Peyer's patch (tissue), 4 donors: ENCODE measurements around the gene SNAPIN. TPM values are rescaled to one million over a fixed set of nuclear protein-coding genes. Genes with fewer than 3 reads are reported as not detected.

Experiments
- DNase-seq, 3 donors: peaks; one replicate each; pipeline ENCODE4 v3.0.0-alpha.2; 2017 to 2019
- H3K27ac ChIP-seq, 4 donors: fragments of 200-600 bp; sonication (generic); one replicate each; pipeline ENCODE4 v1.5.1; 2016 to 2019
- H3K27me3 ChIP-seq, 2 donors: fragments of 200-600 bp; sonication (generic); one replicate each; pipeline ENCODE4 v1.5.1; 2019
- H3K36me3 ChIP-seq, 3 donors: fragments of 200-600 bp; sonication (generic); one replicate each; pipeline ENCODE4 v1.5.1; 2016 to 2019
- H3K4me1 ChIP-seq, 4 donors: fragments of 200-600 bp; sonication (generic); one replicate each; pipeline ENCODE4 v1.5.1; 2016 to 2019
- H3K4me3 ChIP-seq, 4 donors: fragments of 200-600 bp; sonication (generic); 1 replicate in 3 of 4; 2 replicates in 1 of 4; pipeline ENCODE4 v1.5.1; 2016 to 2019; ENCODE audit warnings: mild to moderate bottlenecking in 1 of 4
- H3K9me3 ChIP-seq, 4 donors: fragments of 200-600 bp; sonication (generic); one replicate each; pipeline ENCODE4 v1.5.1; 2016 to 2019; ENCODE audit warnings: mild to moderate bottlenecking in 1 of 4
- POLR2A ChIP-seq, 2 donors: fragments of 450-650 bp; IDR thresholded peaks; one replicate each; pipeline ENCODE4 v1.5.1; 2017; ENCODE audit warnings: antibody characterized with exemption in 2 of 2, mild to moderate bottlenecking in 2 of 2, moderate library complexity in 2 of 2
- total RNA-seq, 4 donors: library from RNA; depleted of rRNA; stranded (reverse); fragments of >200 nt; gene quantifications; one replicate each; pipeline ENCODE4 v1.1.0, GENCODE V29; 2016
- TF ChIP-seq, protein P1 (sequence below), 6 experiments: fragments of 450-650 bp in 4 of 6; fragments of 200-600 bp in 2 of 6; sonication (generic) in 1 of 6; IDR thresholded peaks; one replicate each; pipeline ENCODE4 v1.5.1; 2017 to 2019; ENCODE audit warnings: antibody characterized with exemption in 6 of 6, mild to moderate bottlenecking in 3 of 6, moderate library complexity in 1 of 6

The SNAPIN gene
- total RNA-seq, 4 donors from 2014 or later, result 15.4 to 29.7 (median 28.1) TPM

- Histone ChIP-seq H3K27me3 (peaks cover 0 to 11% of the 10 kb centered on the region in 2 donors), H3K27ac (no peak overlapping the region), H3K4me1 (peaks cover 3 to 11% (median 6%) of the 10 kb centered on the region in 4 donors), H3K4me3 (no peak overlapping the region), H3K9me3 (no peaks in the 10 kb centered on the region), H3K36me3 (no peaks in the 10 kb centered on the region)
- TF ChIP-seq, protein P1, sequence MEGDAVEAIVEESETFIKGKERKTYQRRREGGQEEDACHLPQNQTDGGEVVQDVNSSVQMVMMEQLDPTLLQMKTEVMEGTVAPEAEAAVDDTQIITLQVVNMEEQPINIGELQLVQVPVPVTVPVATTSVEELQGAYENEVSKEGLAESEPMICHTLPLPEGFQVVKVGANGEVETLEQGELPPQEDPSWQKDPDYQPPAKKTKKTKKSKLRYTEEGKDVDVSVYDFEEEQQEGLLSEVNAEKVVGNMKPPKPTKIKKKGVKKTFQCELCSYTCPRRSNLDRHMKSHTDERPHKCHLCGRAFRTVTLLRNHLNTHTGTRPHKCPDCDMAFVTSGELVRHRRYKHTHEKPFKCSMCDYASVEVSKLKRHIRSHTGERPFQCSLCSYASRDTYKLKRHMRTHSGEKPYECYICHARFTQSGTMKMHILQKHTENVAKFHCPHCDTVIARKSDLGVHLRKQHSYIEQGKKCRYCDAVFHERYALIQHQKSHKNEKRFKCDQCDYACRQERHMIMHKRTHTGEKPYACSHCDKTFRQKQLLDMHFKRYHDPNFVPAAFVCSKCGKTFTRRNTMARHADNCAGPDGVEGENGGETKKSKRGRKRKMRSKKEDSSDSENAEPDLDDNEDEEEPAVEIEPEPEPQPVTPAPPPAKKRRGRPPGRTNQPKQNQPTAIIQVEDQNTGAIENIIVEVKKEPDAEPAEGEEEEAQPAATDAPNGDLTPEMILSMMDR (IDR thresholded peaks at IDR 0.05), result no peak
- TF ChIP-seq POLR2A (IDR thresholded peaks at IDR 0.05), result no peak
- DNase-seq, result no peak
Observed at GRCh38 chr1:153683854-153684253, 25.4 kb downstream of the SNAPIN start.

GRCh38 chr1:153684892-153685291 is 26.4 kb downstream of the SNAPIN start:
- Histone ChIP-seq H3K4me3 (no peak overlapping the region), H3K9me3 (no peaks in the 10 kb centered on the region), H3K36me3 (no peaks in the 10 kb centered on the region), H3K4me1 (peaks cover 0 to under 1% (median 0%) of the 10 kb centered on the region in 4 donors), H3K27ac (no peak overlapping the region), H3K27me3 (peaks cover 0 to under 1% of the 10 kb centered on the region in 2 donors)
- no peak for TF ChIP-seq POLR2A (IDR thresholded peaks at IDR 0.05)
- TF ChIP-seq, protein P1 (IDR thresholded peaks at IDR 0.05), result no peak
- no peak for DNase-seq

DNA sequence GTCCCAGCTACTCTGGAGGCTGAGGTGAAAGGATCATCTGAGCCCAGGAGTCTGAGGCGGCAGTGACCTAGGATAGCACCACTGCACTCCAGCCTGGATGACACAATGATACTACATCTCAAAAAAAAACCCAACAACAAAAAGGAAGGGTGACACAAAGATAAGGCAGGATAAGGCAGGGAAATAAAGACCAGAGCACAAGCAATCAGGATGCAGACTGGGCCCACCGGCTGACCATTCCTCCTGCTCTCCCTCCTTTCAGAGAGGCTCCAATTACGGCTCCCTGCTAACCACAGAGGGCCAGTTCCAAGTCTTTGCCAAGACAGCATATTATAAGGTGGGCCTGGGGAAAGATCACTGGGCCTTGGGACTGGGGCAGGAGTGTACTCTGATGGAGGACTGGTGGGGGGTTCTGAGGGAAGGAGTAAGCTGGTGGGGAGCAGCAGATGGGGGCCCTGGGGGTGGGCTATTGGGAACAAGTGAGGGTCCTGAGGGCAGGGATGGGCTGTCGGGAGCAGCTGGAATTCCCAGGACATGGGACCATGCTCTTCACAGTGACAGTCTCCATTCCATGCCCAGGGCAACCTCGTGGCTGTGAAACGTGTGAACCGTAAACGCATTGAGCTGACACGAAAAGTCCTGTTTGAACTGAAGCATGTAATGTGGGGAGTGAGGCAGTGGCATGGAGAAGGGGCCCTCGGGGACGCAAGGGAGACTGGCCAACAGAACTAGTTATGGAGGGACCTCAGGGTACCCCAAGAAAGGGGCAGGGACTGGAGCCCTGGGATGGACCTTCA is 27.2 kb downstream of the SNAPIN start:
- DNase-seq, result no peak
- Histone ChIP-seq H3K4me1 (no peaks in the 10 kb centered on the region), H3K9me3 (no peaks in the 10 kb centered on the region), H3K27ac (no peak overlapping the region), H3K4me3 (no peak overlapping the region), H3K27me3 (no peaks in the 10 kb centered on the region), H3K36me3 (no peaks in the 10 kb centered on the region)
- TF ChIP-seq, protein P1 (IDR thresholded peaks at IDR 0.05), result no peak
- no peak for TF ChIP-seq POLR2A (IDR thresholded peaks at IDR 0.05)

DNA sequence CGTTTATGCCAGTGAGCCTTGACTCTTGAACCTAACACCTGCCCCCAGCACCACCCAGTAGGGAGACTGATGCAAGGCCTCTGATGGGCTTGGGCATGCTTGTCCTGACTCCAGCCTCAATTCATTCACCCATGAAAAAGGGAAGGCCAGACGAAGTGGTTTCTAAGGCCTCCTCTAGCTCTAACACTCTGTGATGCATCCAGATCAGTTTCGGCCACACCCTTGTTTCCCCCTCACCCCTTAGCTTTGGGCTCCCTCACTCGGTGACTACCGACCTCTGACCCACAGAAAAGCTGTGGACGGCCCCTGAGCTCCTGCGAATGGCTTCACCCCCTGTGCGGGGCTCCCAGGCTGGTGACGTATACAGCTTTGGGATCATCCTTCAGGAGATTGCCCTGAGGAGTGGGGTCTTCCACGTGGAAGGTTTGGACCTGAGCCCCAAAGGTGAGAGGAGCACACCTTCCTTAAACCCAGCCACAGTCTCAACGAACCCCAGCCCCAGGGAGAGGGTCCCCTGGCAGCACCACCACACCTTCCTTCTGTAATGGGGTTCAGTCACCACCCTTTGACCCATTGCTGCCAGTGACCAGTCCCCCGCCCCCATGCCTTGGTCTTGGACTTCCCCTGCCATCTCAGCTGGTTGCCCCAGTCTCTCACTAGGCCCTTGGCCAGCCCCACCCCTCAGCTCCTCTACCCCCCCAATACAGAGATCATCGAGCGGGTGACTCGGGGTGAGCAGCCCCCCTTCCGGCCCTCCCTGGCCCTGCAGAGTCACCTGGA is 29.0 kb downstream of the SNAPIN start:
- no peaks in the 10 kb centered on the region for H3K36me3 ChIP-seq
- H3K27ac ChIP-seq, result no peak overlapping the region
- no peak for DNase-seq
- no peaks in the 10 kb centered on the region for H3K9me3 ChIP-seq
- H3K4me1 ChIP-seq, result no peaks in the 10 kb centered on the region
- no peak overlapping the region for H3K4me3 ChIP-seq
- no peaks in the 10 kb centered on the region for H3K27me3 ChIP-seq
- TF ChIP-seq, protein P1 (IDR thresholded peaks at IDR 0.05), result no peak
- TF ChIP-seq POLR2A (IDR thresholded peaks at IDR 0.05), result no peak

- DNase-seq, result no peak
- H3K4me1 ChIP-seq, result no peaks in the 10 kb centered on the region
- H3K27me3 ChIP-seq, result no peaks in the 10 kb centered on the region
- no peaks in the 10 kb centered on the region for H3K36me3 ChIP-seq
- no peak for TF ChIP-seq POLR2A (IDR thresholded peaks at IDR 0.05)
- TF ChIP-seq, protein P1 (IDR thresholded peaks at IDR 0.05), result no peak
- H3K9me3 ChIP-seq, result no peaks in the 10 kb centered on the region
- H3K4me3 ChIP-seq, result no peak overlapping the region
- no peak overlapping the region for H3K27ac ChIP-seq
Observed at GRCh38 chr1:153688276-153688675, 29.8 kb downstream of the SNAPIN start.
